ENCODE results near the gene MAD1L1. TPM values are rescaled to one million over a fixed set of nuclear protein-coding genes. Genes with fewer than 3 reads are reported as not detected.

Gene MAD1L1
- total and polyA plus RNA-seq, 2 donors (not counting 1 experiment from before 2014, with no cell fraction given): 9.8 to 29.4 TPM

DNA sequence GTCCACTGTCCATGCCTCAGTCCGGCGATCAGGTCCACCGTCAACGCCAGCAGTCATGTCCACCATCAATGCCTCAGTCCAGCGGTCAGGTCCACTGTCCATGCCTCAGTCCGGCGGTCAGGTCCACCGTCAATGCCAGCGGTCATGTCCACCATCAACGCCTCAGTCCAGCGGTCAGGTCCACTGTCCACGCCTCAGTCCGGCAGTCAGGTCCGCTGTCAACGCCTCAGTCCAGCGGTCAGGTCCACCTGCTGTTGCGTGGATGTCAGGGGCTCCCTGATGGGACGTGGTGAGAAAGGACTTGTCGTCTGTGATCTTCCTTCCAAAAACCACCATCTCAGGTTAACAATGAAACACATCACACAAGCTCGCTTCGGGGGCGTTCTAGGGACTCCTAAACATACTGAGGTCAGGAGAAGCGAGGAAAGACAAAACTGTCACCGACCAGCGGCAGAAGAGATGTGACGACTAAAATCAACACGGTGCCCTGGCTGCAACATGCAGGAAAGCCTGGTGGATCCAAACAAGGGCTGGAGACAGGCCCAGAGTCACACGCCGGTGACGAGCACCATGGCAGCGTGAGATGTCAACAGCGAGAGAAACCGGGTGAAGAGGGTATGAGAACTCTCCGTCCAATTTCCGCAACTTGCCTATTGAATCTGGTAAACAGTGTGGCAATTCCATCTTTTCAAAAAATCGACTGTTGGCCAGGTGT lies 264.2 kb downstream of the MAD1L1 start:
- no peak overlapping the region for H3K4me2 ChIP-seq (ENCODE audit: extremely low read depth, insufficient read depth, low read length)
- TF ChIP-seq, protein P1, sequence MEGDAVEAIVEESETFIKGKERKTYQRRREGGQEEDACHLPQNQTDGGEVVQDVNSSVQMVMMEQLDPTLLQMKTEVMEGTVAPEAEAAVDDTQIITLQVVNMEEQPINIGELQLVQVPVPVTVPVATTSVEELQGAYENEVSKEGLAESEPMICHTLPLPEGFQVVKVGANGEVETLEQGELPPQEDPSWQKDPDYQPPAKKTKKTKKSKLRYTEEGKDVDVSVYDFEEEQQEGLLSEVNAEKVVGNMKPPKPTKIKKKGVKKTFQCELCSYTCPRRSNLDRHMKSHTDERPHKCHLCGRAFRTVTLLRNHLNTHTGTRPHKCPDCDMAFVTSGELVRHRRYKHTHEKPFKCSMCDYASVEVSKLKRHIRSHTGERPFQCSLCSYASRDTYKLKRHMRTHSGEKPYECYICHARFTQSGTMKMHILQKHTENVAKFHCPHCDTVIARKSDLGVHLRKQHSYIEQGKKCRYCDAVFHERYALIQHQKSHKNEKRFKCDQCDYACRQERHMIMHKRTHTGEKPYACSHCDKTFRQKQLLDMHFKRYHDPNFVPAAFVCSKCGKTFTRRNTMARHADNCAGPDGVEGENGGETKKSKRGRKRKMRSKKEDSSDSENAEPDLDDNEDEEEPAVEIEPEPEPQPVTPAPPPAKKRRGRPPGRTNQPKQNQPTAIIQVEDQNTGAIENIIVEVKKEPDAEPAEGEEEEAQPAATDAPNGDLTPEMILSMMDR (conservative IDR thresholded peaks at IDR 0.05 in 1 of 2, IDR thresholded peaks at IDR 0.05 in 1 of 2; ENCODE audit: low read depth in 1 of 2, low read length in 2 of 2): no peak
- no peak for TF ChIP-seq EZH2 (IDR thresholded peaks at IDR 0.05; ENCODE audit: low read length, missing control alignments)
- no peak overlapping the region for H3K27ac ChIP-seq (ENCODE audit: insufficient read depth, low read length)
- H4K20me1 ChIP-seq (ENCODE audit: control insufficient read depth, extremely low read depth, insufficient read depth, low read length): no peaks in the 10 kb centered on the region
- H3K4me3 ChIP-seq (replicated peaks in 1 of 4; ENCODE audit: control extremely low read depth in 1 of 4, insufficient read depth in 1 of 4, low read depth in 3 of 4, low read length in 4 of 4): no peak overlapping the region
- no peaks in the 10 kb centered on the region for H3K79me2 ChIP-seq (ENCODE audit: control insufficient read depth, insufficient read depth, low read length)
- no peak overlapping the region for H3K9ac ChIP-seq (ENCODE audit: insufficient read depth, low read length)
- H3K4me1 ChIP-seq (ENCODE audit: control insufficient read depth, extremely low read depth, insufficient read depth, low read length): no peaks in the 10 kb centered on the region
- peaks cover 6% of the 10 kb centered on the region for H3K36me3 ChIP-seq (ENCODE audit: control insufficient read depth, insufficient read depth, low read length)
- H2AFZ ChIP-seq (ENCODE audit: low read length): no peak overlapping the region
- H3K9me3 ChIP-seq (ENCODE audit: control insufficient read depth, insufficient read depth, low read depth, low read length): no peaks in the 10 kb centered on the region
- no peak for DNase-seq (ENCODE audit: low read depth in 2 of 2)
- H3K27me3 ChIP-seq (ENCODE audit: control insufficient read depth, insufficient read depth, low read length): no peaks in the 10 kb centered on the region

- Histone ChIP-seq H3K9ac (ENCODE audit: insufficient read depth, low read length) (no peak overlapping the region), H4K20me1 (ENCODE audit: control insufficient read depth, extremely low read depth, insufficient read depth, low read length) (no peaks in the 10 kb centered on the region), H3K4me1 (ENCODE audit: control insufficient read depth, extremely low read depth, insufficient read depth, low read length) (no peaks in the 10 kb centered on the region), H2AFZ (ENCODE audit: low read length) (no peak overlapping the region), H3K27me3 (ENCODE audit: control insufficient read depth, insufficient read depth, low read length) (no peaks in the 10 kb centered on the region), H3K4me3 (replicated peaks in 1 of 4; ENCODE audit: control extremely low read depth in 1 of 4, insufficient read depth in 1 of 4, low read depth in 3 of 4, low read length in 4 of 4) (no peak overlapping the region), H3K9me3 (ENCODE audit: control insufficient read depth, insufficient read depth, low read depth, low read length) (no peaks in the 10 kb centered on the region), H3K36me3 (ENCODE audit: control insufficient read depth, insufficient read depth, low read length) (peaks cover 6% of the 10 kb centered on the region), H3K79me2 (ENCODE audit: control insufficient read depth, insufficient read depth, low read length) (no peaks in the 10 kb centered on the region), H3K27ac (ENCODE audit: insufficient read depth, low read length) (no peak overlapping the region), H3K4me2 (ENCODE audit: extremely low read depth, insufficient read depth, low read length) (no peak overlapping the region)
- no peak for TF ChIP-seq EZH2 (IDR thresholded peaks at IDR 0.05; ENCODE audit: low read length, missing control alignments)
- TF ChIP-seq, protein P1 (conservative IDR thresholded peaks at IDR 0.05 in 1 of 2, IDR thresholded peaks at IDR 0.05 in 1 of 2; ENCODE audit: low read depth in 1 of 2, low read length in 2 of 2): no peak
- no peak for DNase-seq (ENCODE audit: low read depth in 2 of 2)
Observed at GRCh38 chr7:1967512-1968396, 265.0 kb downstream of the MAD1L1 start.

DNA sequence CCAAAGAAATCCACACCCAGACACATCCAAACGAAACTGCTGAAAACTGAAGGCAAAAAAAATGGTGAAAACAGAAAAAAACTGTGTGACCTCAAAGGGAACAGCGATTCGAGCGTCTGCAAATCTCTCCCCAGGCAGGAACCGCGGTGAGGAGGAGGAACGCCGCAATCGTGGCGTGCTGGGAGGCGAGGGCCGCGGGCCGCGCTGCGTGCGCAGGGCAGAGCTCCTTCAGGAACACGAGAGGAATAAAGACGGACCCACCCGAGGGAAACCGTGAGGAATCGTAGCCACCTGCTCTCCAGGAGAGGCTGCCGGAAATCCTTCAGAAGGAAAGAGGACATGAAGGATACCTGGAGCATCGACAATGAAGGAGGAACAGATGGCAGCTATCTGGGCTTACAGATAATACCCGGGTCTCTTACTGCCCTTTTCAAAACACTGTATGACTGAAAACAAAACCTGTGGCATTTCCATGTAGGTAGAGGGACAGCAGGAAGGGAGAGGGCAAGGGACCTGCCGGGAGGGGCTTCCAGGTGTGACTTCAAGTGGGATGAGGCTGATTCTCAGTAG lies 266.0 kb downstream of the MAD1L1 start:
- Histone ChIP-seq H3K9ac (ENCODE audit: insufficient read depth, low read length) (no peak overlapping the region), H3K9me3 (ENCODE audit: control insufficient read depth, insufficient read depth, low read depth, low read length) (no peaks in the 10 kb centered on the region), H3K4me2 (ENCODE audit: extremely low read depth, insufficient read depth, low read length) (no peak overlapping the region), H2AFZ (ENCODE audit: low read length) (no peak overlapping the region), H3K79me2 (ENCODE audit: control insufficient read depth, insufficient read depth, low read length) (no peaks in the 10 kb centered on the region), H4K20me1 (ENCODE audit: control insufficient read depth, extremely low read depth, insufficient read depth, low read length) (no peaks in the 10 kb centered on the region), H3K27ac (ENCODE audit: insufficient read depth, low read length) (no peak overlapping the region), H3K4me1 (ENCODE audit: control insufficient read depth, extremely low read depth, insufficient read depth, low read length) (no peaks in the 10 kb centered on the region), H3K36me3 (ENCODE audit: control insufficient read depth, insufficient read depth, low read length) (peaks cover 6% of the 10 kb centered on the region), H3K27me3 (ENCODE audit: control insufficient read depth, insufficient read depth, low read length) (no peaks in the 10 kb centered on the region), H3K4me3 (replicated peaks in 1 of 4; ENCODE audit: control extremely low read depth in 1 of 4, insufficient read depth in 1 of 4, low read depth in 3 of 4, low read length in 4 of 4) (no peak overlapping the region)
- TF ChIP-seq, protein P1 (conservative IDR thresholded peaks at IDR 0.05 in 1 of 2, IDR thresholded peaks at IDR 0.05 in 1 of 2; ENCODE audit: low read depth in 1 of 2, low read length in 2 of 2): no peak
- TF ChIP-seq EZH2 (IDR thresholded peaks at IDR 0.05; ENCODE audit: low read length, missing control alignments): no peak
- no peak for DNase-seq (ENCODE audit: low read depth in 2 of 2)

Measured in fibroblast of lung (primary cell).